Liver (tissue), 9 donors: Measurements from ENCODE around the gene CORO2A. TPM values are rescaled to one million over a fixed set of nuclear protein-coding genes. Genes with fewer than 3 reads are reported as not detected.

Experiments used
- DNase-seq: peaks from one replicate; pipeline ENCODE4 v3.0.0-alpha.2; 2017; ENCODE audit warnings: low spot score
- H3K27ac ChIP-seq, 2 donors: one replicate each; pipeline ENCODE4 v1.7.0; 2013; ENCODE audit warnings: inconsistent platforms in 2 of 2, low read length in 2 of 2, control low read depth in 1 of 2, low read depth in 1 of 2, mild to moderate bottlenecking in 1 of 2
- H3K27me3 ChIP-seq, 4 donors: one replicate each; pipeline versions ENCODE4 v1.6.1 to v1.7.0; 2013; ENCODE audit warnings: low read length in 3 of 4, inconsistent platforms in 1 of 4, mild to moderate bottlenecking in 1 of 4, moderate library complexity in 1 of 4; ENCODE audit not compliant: control insufficient read depth in 4 of 4, insufficient read depth in 4 of 4
- H3K36me3 ChIP-seq, 4 donors: one replicate each; pipeline versions ENCODE4 v1.6.1 to v1.7.0; 2013; ENCODE audit warnings: low read length in 3 of 4, mild to moderate bottlenecking in 3 of 4, low read depth in 1 of 4, moderate library complexity in 1 of 4; ENCODE audit not compliant: control insufficient read depth in 4 of 4, insufficient read depth in 3 of 4
- H3K4me1 ChIP-seq, 4 donors: one replicate each; pipeline versions ENCODE4 v1.6.1 to v1.7.0; 2013; ENCODE audit warnings: low read length in 3 of 4, mild to moderate bottlenecking in 3 of 4, moderate library complexity in 1 of 4; ENCODE audit not compliant: control insufficient read depth in 4 of 4, insufficient read depth in 4 of 4
- H3K4me3 ChIP-seq, 3 donors: one replicate each; pipeline versions ENCODE4 v1.6.1 to v1.7.0; 2013; ENCODE audit warnings: low read length in 3 of 3, control low read depth in 1 of 3, low read depth in 1 of 3, mild to moderate bottlenecking in 1 of 3
- H3K9ac ChIP-seq, 2 donors: one replicate each; pipeline ENCODE4 v1.7.0; 2013; ENCODE audit warnings: low read length in 2 of 2, mild to moderate bottlenecking in 2 of 2, moderate library complexity in 2 of 2, control low read depth in 1 of 2, low read depth in 1 of 2
- H3K9me3 ChIP-seq, 4 donors: one replicate each; pipeline versions ENCODE4 v1.6.1 to v1.7.0; 2013; ENCODE audit warnings: low read length in 3 of 4; ENCODE audit not compliant: control insufficient read depth in 4 of 4
- EGR1 ChIP-seq, 2 donors: IDR thresholded peaks; 2 replicates each; pipeline ENCODE4 v1.6.1; 2016 to 2018; ENCODE audit warnings: antibody characterized with exemption in 2 of 2, low read depth in 2 of 2
- FOXA2 ChIP-seq: IDR thresholded peaks from 2 replicates; pipeline ENCODE4 v1.6.1; 2016; ENCODE audit warnings: antibody characterized with exemption
- GABPA ChIP-seq, 2 donors: IDR thresholded peaks in 1 of 2; conservative IDR thresholded peaks in 1 of 2; 2 replicates each; pipeline ENCODE4 v1.6.1; 2016; ENCODE audit warnings: antibody characterized with exemption in 2 of 2, mild to moderate bottlenecking in 1 of 2, moderate library complexity in 1 of 2
- HNF4A ChIP-seq, 2 donors: conservative IDR thresholded peaks; 2 replicates each; pipeline ENCODE4 v1.6.1; 2016; ENCODE audit warnings: antibody characterized with exemption in 2 of 2, mild to moderate bottlenecking in 2 of 2
- HNF4G ChIP-seq: IDR thresholded peaks from 2 replicates; pipeline ENCODE4 v1.6.1; 2016; ENCODE audit warnings: antibody characterized with exemption
- JUND ChIP-seq, 2 donors: IDR thresholded peaks; 2 replicates each; pipeline ENCODE4 v1.6.1; 2016; ENCODE audit warnings: antibody characterized with exemption in 2 of 2
- NR2F2 ChIP-seq: IDR thresholded peaks from 2 replicates; pipeline ENCODE4 v1.6.1; 2016; ENCODE audit warnings: antibody characterized with exemption
- REST ChIP-seq: IDR thresholded peaks from 2 replicates; pipeline ENCODE4 v1.6.1; 2016; ENCODE audit warnings: antibody characterized with exemption, mild to moderate bottlenecking
- RXRA ChIP-seq, 2 donors: IDR thresholded peaks; 2 replicates each; pipeline ENCODE4 v1.6.1; 2017 to 2018; ENCODE audit warnings: antibody characterized with exemption in 2 of 2, mild to moderate bottlenecking in 1 of 2
- YY1 ChIP-seq: IDR thresholded peaks from 2 replicates; pipeline ENCODE4 v1.6.1; 2016; ENCODE audit warnings: antibody characterized with exemption, mild to moderate bottlenecking
- WGBS: extraction: QIAGEN DNeasy Blood & Tissue Kit; methylation state at CpG from one replicate; pipeline ENCODE4 v1.1.7; 2013; 5-methylcytosine and 5-hydroxymethylcytosine counted together
- polyA plus RNA-seq, 2 donors: library from polyadenylated mRNA; stranded (reverse) in 1 of 2; unstranded in 1 of 2; fragments of 200-250 nt in 1 of 2; fragments of >200 nt in 1 of 2; fragmentation: Nextera tagmentation in 1 of 2; extraction: Ambion mirVana in 1 of 2; gene quantifications; one replicate each; pipeline versions ENCODE4 v1.2.1 to v1.2.3, GENCODE V29; 2013 to 2015
- total RNA-seq, 2 donors: library from RNA; depleted of rRNA; stranded (reverse); fragments of >200 nt; gene quantifications; one replicate each; pipeline ENCODE4 v1.2.3, GENCODE V29; 2014
- TF ChIP-seq, protein P1 (sequence below): IDR thresholded peaks from 2 replicates; pipeline ENCODE4 v1.6.1; 2016; ENCODE audit warnings: antibody characterized with exemption
- TF ChIP-seq, protein P2 (sequence below): IDR thresholded peaks from 2 replicates; pipeline ENCODE4 v1.6.1; 2016; ENCODE audit warnings: antibody characterized with exemption
- donor health status: healthy.
- donor health status: healthy.
- donor health status: healthy.
- donor health status: healthy.
- donor health status: healthy.

CORO2A gene
- total and polyA plus RNA-seq, 4 donors = 1.2 to 2.8 (median 1.4) TPM

DNA sequence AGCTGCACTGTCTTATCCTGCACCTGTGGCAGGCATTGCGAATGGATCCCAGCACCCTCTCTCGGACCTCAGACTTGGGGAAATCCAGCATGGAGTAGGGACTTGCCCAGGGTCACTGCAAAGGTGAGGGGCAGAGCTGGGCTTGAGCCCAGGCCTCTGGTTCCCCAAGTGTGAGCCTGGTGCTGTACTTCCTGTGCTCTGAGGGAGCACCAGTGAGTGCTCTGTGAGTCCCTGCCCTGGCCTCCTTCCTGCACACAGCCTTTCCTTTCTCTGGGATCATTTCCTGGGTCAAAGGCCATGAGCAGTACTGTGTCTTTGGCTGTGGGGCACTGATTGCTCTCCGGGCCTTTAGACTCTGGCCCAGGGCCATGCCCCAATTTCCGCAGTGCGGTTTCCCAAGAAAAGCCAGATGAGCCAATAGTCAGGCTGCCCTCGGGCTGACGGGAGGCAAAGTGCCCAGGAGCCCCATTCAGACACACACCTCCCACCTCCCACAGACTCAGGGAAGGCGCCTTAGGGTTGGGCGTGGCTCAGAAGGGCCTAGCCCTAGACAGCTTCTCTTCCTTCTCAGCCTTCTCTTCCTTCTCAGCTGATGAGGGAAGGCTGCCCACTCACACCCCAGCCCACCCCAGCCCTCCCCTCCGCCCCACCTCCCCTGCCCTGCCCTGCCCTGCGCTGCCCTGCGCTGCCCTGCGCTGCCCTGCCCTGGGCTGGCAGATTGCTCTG is 50.1 kb downstream of the CORO2A start (continued):
- TF ChIP-seq REST (peak; percentile 65), HNF4G (peak; percentile 94)

- H3K27me3 ChIP-seq = no peaks in the 10 kb centered on the region
Measured at GRCh38 chr9:98140503-98140902, 51.9 kb downstream of the CORO2A start.

DNA sequence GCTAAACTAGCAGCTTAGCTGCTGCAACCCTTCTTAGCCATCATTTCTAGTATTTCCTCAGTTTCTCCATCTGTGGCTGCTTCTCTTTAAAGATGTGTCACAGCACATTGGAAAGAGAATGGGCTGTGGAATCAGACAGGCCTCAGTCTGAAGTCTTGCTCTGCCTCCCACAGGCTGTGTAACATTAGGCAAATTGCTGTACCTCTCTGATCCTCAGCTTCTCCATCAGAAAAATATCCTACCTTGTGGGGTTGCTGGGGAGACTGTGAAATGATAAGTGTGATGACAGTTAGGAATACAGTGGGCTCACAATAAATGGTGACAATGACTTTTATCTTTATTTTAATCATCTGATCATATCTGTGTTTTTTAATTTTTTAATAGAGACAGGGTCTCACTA is 55.9 kb downstream of the CORO2A start:
- no peaks in the 10 kb centered on the region for H3K27me3 ChIP-seq
- H3K27ac ChIP-seq = no peak overlapping the region
- no peaks in the 10 kb centered on the region for H3K4me1 ChIP-seq
- H3K9me3 ChIP-seq = no peaks in the 10 kb centered on the region
- H3K4me3 ChIP-seq = no peak overlapping the region
- H3K9ac ChIP-seq = no peak overlapping the region
- DNase-seq = no peak
- H3K36me3 ChIP-seq = peaks cover 0 to 4% (median 1%) of the 10 kb centered on the region in 4 donors
- TF ChIP-seq REST (no peak), FOXA2 (no peak), YY1 (no peak), GABPA (IDR thresholded peaks at IDR 0.05 in 1 of 2, conservative IDR thresholded peaks at IDR 0.05 in 1 of 2) (no peak), RXRA (IDR thresholded peaks at IDR 0.05) (no peak)
- TF ChIP-seq, protein P1, sequence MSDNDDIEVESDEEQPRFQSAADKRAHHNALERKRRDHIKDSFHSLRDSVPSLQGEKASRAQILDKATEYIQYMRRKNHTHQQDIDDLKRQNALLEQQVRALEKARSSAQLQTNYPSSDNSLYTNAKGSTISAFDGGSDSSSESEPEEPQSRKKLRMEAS = no peak

More at GRCh38 chr9:98140503-98140902, 51.9 kb downstream of the CORO2A start:
- H3K4me3 ChIP-seq = no peak overlapping the region
- TF ChIP-seq, protein P2, sequence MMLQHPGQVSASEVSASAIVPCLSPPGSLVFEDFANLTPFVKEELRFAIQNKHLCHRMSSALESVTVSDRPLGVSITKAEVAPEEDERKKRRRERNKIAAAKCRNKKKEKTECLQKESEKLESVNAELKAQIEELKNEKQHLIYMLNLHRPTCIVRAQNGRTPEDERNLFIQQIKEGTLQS = no peak
- TF ChIP-seq EGR1 (IDR thresholded peaks at IDR 0.05; ENCODE audit: low read depth in 2 of 2) (no peak), JUND (IDR thresholded peaks at IDR 0.05) (no peak), HNF4A (conservative IDR thresholded peaks at IDR 0.05) (no peak), NR2F2 (no peak)
- no peaks in the 10 kb centered on the region for H3K9me3 ChIP-seq
- DNase-seq = no peak
- H3K36me3 ChIP-seq = no peaks in the 10 kb centered on the region
- H3K9ac ChIP-seq = no peak overlapping the region
- H3K27ac ChIP-seq = no peak overlapping the region
- WGBS = 93% methylated on average over 5 of the region's 5 CpGs
- peaks cover 7 to 32% (median 21%) of the 10 kb centered on the region in 4 donors for H3K4me1 ChIP-seq
